ENCODE results near the gene SLC24A3. TPM values are rescaled to one million over a fixed set of nuclear protein-coding genes. Genes with fewer than 3 reads are reported as not detected.

SLC24A3 gene
- total RNA-seq, 1 donor from 2014 or later, result 13.1 TPM

DNA sequence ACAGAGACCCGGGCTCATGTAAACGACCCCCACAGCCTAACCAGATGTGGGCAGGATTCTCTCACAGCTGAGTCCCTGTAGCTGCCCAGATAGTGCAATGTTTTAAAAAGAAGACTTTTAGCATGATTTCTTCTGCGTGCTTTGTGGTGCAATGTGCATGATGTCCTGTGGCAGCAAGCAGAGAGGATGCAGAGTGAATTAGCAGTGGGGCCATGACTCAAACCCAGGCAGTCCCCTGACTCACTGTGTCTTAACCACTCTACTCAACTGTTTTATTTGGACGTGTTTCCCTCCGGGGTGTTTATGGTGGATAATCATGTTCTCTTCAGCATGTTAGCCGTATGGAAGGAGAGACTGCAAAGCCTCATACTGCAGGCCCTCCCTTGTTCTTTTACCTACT lies 247.9 kb downstream of the SLC24A3 start:
- ATAC-seq, result no peak
- TF ChIP-seq, protein P1, sequence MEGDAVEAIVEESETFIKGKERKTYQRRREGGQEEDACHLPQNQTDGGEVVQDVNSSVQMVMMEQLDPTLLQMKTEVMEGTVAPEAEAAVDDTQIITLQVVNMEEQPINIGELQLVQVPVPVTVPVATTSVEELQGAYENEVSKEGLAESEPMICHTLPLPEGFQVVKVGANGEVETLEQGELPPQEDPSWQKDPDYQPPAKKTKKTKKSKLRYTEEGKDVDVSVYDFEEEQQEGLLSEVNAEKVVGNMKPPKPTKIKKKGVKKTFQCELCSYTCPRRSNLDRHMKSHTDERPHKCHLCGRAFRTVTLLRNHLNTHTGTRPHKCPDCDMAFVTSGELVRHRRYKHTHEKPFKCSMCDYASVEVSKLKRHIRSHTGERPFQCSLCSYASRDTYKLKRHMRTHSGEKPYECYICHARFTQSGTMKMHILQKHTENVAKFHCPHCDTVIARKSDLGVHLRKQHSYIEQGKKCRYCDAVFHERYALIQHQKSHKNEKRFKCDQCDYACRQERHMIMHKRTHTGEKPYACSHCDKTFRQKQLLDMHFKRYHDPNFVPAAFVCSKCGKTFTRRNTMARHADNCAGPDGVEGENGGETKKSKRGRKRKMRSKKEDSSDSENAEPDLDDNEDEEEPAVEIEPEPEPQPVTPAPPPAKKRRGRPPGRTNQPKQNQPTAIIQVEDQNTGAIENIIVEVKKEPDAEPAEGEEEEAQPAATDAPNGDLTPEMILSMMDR (IDR thresholded peaks at IDR 0.05), result no peak

DNA sequence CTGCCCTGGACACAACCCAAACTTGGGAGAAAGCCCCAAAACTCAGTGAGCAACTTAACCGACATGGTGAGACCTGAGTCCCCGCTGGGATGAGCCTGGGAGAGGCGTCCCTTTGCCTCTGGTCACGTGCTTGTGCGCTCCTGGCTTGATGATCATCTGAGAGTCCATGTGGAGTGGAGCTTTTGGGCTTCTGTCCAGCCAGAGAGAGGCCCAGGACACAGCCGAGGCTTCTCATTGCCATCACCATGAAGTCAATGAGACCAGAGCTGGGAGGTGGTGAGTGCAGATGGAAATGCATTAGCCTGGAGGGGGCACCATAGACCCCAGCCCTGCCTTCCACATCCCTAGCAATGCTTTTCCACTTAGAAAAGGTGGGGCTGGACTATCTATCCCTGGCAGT lies 250.0 kb downstream of the SLC24A3 start:
- Histone ChIP-seq H3K27me3 (no peaks in the 10 kb centered on the region), H3K4me1 (no peaks in the 10 kb centered on the region), H3K4me3 (no peak overlapping the region), H3K27ac (no peak overlapping the region), H3K36me3 (no peaks in the 10 kb centered on the region), H3K9me3 (no peaks in the 10 kb centered on the region)
- no peak for DNase-seq
- intact Hi-C loops (cut with DNase I), result no loop called here
- no peak for ATAC-seq
- TF ChIP-seq, protein P1 (IDR thresholded peaks at IDR 0.05), result no peak

More for the DNA sequence above, 247.9 kb downstream of the SLC24A3 start:
- no peaks in the 10 kb centered on the region for H3K9me3 ChIP-seq
- DNase-seq, result no peak
- H3K27ac ChIP-seq, result no peak overlapping the region
- no peaks in the 10 kb centered on the region for H3K27me3 ChIP-seq
- no peaks in the 10 kb centered on the region for H3K36me3 ChIP-seq
- H3K4me1 ChIP-seq, result peaks cover 6% of the 10 kb centered on the region
- intact Hi-C loops (cut with DNase I), result no loop called here
- no peak overlapping the region for H3K4me3 ChIP-seq

DNA sequence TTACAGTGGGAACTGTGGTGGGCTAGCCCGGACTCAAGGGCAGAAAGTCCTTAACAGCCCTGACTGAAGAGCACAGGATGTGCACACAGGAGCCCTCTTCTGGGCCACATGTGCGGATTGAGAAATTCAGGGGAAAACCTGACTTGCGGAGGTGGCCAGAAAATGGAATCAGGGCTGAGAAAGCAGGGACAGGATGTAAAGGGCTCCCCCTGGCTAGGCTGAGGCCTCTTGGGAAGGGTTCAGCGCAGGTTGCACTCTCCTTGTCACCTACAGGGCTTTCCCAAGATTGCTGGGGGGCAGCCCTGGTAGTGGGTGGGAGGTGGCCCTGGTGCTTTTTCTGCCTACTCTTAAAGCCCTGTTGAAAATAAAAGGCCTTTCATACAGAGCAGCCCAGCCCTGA lies 251.2 kb downstream of the SLC24A3 start:
- TF ChIP-seq, protein P1 (IDR thresholded peaks at IDR 0.05), result no peak
- no peak overlapping the region for H3K27ac ChIP-seq
- H3K4me3 ChIP-seq, result no peak overlapping the region
- H3K4me1 ChIP-seq, result no peaks in the 10 kb centered on the region
- DNase-seq (no peak), ATAC-seq (no peak)
- no peaks in the 10 kb centered on the region for H3K9me3 ChIP-seq
- H3K36me3 ChIP-seq, result no peaks in the 10 kb centered on the region
- no peaks in the 10 kb centered on the region for H3K27me3 ChIP-seq
- intact Hi-C loops (cut with DNase I), result no loop called here

DNA sequence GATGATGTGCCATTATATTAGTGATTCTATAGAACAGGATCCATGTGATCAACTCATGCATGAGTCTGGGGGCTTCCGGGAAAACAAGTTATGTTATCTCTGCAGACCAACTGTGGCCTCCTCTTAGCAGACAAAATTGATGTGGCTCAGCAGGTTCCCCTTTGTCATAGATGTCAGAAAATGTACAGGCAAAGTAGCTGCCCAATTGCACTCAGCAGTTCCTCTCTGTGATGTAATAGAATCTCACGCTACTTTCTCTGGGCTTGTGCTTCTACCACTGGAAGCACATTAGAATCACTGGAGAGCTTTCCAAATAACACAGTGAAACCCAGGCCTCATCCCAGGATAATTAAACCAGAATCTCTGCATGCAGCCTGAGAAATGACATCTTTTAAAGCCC lies 253.1 kb downstream of the SLC24A3 start:
- no peaks in the 10 kb centered on the region for H3K36me3 ChIP-seq
- ATAC-seq (no peak), DNase-seq (no peak)
- no peak overlapping the region for H3K4me3 ChIP-seq
- H3K27me3 ChIP-seq, result no peaks in the 10 kb centered on the region
- TF ChIP-seq, protein P1 (IDR thresholded peaks at IDR 0.05), result no peak
- H3K27ac ChIP-seq, result no peak overlapping the region
- H3K4me1 ChIP-seq, result no peaks in the 10 kb centered on the region
- H3K9me3 ChIP-seq, result no peaks in the 10 kb centered on the region
- intact Hi-C loops (cut with DNase I), result no loop called here

- TF ChIP-seq, protein P1 (IDR thresholded peaks at IDR 0.05), result no peak
- Histone ChIP-seq H3K36me3 (no peaks in the 10 kb centered on the region), H3K4me3 (no peak overlapping the region), H3K9me3 (no peaks in the 10 kb centered on the region), H3K27ac (no peak overlapping the region), H3K4me1 (no peaks in the 10 kb centered on the region), H3K27me3 (no peaks in the 10 kb centered on the region)
- intact Hi-C loops (cut with DNase I), result no loop called here
- no peak for DNase-seq
- ATAC-seq, result no peak
Observed at GRCh38 chr20:19466206-19466928, 253.9 kb downstream of the SLC24A3 start.

Measured in upper lobe of right lung (tissue), 1 donor.